Measurements from ENCODE around the gene MRPL45. TPM values are rescaled to one million over a fixed set of nuclear protein-coding genes. Genes with fewer than 3 reads are reported as not detected.

The MRPL45 gene
- total and polyA plus RNA-seq, 4 donors: 16.3 to 36.0 (median 23.1) TPM

DNA sequence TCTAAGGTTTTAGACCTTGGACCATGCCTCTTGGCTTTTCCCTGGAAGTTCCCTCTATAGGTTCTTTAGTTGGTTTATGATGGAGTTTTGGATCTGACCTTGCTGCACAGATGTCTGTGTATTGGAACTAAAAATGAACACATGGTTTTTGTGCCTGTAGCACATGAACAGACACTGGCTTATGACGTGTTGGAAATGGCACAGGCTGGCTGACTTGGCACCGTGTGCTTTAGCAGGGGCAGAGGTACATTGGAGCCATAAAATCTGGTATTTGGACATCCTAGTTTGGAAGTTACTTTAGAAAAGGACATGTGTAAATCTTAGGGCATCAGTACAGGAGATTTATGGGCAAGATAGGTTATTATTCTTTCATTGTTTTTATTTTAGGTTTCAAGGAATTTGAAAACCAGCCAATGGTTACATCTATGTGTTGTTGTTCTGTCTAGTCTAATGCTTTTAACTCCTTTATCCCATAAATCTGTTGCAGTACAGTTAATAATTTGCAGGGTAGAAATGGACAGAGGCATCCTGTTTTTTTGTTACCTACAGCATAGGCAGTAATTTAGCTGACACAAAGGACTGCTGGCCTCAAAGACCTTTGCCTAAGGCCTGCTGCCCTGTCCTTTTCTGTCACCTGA, 60.6 kb downstream of the MRPL45 start:
- H3K27me3 ChIP-seq (ENCODE audit: control insufficient read depth in 3 of 3, insufficient read depth in 3 of 3, low read length in 2 of 3): no peaks in the 10 kb centered on the region
- 62 to 83% methylated on average over 2 of the region's 2 CpGs for WGBS, 2 donors
- H3K36me3 ChIP-seq (ENCODE audit: control insufficient read depth in 4 of 4, insufficient read depth in 4 of 4, low read length in 4 of 4): peaks cover 0 to 7% (median 0%) of the 10 kb centered on the region in 4 donors
- TF ChIP-seq, protein P1, sequence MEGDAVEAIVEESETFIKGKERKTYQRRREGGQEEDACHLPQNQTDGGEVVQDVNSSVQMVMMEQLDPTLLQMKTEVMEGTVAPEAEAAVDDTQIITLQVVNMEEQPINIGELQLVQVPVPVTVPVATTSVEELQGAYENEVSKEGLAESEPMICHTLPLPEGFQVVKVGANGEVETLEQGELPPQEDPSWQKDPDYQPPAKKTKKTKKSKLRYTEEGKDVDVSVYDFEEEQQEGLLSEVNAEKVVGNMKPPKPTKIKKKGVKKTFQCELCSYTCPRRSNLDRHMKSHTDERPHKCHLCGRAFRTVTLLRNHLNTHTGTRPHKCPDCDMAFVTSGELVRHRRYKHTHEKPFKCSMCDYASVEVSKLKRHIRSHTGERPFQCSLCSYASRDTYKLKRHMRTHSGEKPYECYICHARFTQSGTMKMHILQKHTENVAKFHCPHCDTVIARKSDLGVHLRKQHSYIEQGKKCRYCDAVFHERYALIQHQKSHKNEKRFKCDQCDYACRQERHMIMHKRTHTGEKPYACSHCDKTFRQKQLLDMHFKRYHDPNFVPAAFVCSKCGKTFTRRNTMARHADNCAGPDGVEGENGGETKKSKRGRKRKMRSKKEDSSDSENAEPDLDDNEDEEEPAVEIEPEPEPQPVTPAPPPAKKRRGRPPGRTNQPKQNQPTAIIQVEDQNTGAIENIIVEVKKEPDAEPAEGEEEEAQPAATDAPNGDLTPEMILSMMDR (IDR thresholded peaks at IDR 0.05; ENCODE audit: control extremely low read depth, extremely low read depth): no peak
- peak overlapping the region in 1 of 2 donors; percentile 57 for H3K9ac ChIP-seq (ENCODE audit: insufficient read depth in 1 of 2, low read length in 2 of 2)
- H3K9me3 ChIP-seq (ENCODE audit: control insufficient read depth in 4 of 4, insufficient read depth in 3 of 4, low read length in 3 of 4): no peaks in the 10 kb centered on the region
- no peak overlapping the region for H3K4me3 ChIP-seq
- H3K27ac ChIP-seq (ENCODE audit: low read depth in 1 of 2, low read length in 1 of 2): no peak overlapping the region
- peaks cover 0 to 46% (median 17%) of the 10 kb centered on the region in 5 donors for H3K4me1 ChIP-seq (ENCODE audit: control insufficient read depth in 5 of 5, insufficient read depth in 5 of 5, low read length in 5 of 5)
- no peak for ATAC-seq (ENCODE audit: insufficient read depth, low FRiP score)
- peak in 1 of 3 donors; percentile 17 for DNase-seq

DNA sequence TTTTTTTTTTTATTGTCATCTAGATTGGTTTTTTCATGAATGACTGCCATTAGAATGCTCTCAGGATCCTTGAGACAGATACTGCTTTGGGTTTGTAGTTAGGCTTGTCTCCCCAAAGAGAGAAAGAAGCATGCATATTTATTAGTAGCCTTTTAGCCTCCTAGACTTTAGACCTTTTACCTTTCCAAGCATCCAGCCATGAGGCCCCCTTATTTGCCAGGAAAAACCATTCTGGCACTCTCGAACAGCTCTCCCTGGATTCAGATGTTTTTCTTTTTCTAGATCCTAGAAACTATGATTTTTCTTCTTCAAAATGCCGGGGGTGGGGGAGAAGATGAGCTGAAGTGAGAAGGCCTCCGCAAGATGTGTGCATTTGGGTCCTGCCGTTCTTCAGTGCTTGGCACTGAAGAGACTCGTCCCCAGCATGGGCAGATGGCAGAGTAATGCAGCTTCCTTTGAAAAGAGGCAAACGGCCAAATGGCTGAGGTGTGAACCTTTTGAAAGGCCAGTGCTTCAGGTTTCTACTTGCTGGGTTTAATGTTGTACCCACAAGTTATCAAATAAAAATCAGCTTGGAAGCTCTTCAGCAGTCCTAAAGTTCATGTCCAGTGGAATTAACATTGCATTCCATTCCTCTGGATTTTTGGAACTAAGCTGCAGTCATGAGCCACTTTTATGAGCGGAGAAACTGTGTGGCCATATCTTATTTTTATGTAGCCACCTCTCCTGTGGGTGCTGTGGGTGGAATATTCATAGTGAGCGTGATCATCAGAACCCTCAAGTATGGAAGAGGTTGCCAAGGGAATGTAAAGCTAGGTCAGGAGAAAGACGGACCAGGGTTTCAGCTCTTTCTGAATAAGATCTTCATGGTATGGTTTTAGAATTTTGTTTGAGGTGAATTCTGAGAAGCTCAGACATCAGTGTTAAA, 61.9 kb downstream of the MRPL45 start:
- H3K4me3 ChIP-seq: no peak overlapping the region
- 57 to 80% methylated on average over 9 of the region's 9 CpGs for WGBS, 2 donors

DNA sequence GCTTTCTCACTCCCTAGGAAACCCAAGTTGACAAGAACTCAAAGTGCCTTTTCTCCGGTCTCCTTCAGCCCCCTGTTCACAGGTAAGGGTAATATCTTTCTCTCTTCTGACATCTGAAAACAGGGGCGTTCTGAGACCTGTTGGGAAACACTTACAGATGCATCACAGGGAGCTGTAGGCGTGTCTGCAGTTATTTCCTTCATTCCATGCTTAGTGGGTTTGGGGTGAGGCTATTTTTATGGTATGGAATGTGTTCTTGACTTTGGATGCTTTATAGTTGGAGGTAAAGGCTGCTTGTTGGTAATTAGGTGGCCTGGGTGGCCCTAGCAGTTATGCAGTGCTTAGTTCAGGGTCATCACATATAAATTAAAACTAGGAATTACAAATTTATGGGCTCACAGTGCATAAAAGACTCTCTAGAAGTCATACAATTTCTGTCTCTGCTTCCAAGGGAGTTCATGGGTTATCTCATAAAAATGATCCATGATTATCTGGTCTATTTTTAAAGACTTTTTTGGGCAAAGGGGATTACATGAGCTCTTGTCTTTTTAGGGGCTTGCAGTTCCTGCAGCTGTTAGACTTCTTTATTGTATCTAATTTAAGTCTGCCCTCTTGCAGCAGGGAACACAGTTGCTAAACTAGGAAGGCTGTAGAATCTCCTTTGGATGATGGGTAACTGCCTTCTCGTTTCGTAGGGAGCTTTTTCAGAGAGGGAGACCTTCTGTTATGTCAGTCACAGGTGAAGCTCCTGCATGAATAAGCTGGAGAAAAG, 64.9 kb downstream of the MRPL45 start:
- Histone ChIP-seq H3K4me3 (no peak overlapping the region), H3K9me3 (ENCODE audit: control insufficient read depth in 4 of 4, insufficient read depth in 3 of 4, low read length in 3 of 4) (no peaks in the 10 kb centered on the region), H3K9ac (ENCODE audit: insufficient read depth in 1 of 2, low read length in 2 of 2) (no peak overlapping the region), H3K27ac (ENCODE audit: low read depth in 1 of 2, low read length in 1 of 2) (no peak overlapping the region), H3K27me3 (ENCODE audit: control insufficient read depth in 3 of 3, insufficient read depth in 3 of 3, low read length in 2 of 3) (no peaks in the 10 kb centered on the region), H3K4me1 (ENCODE audit: control insufficient read depth in 5 of 5, insufficient read depth in 5 of 5, low read length in 5 of 5) (peaks cover 0 to 21% (median 9%) of the 10 kb centered on the region in 5 donors), H3K36me3 (ENCODE audit: control insufficient read depth in 4 of 4, insufficient read depth in 4 of 4, low read length in 4 of 4) (peaks cover 8 to 14% (median 10%) of the 10 kb centered on the region in 4 donors)
- ATAC-seq (ENCODE audit: insufficient read depth, low FRiP score) (no peak), DNase-seq (no peak)
- TF ChIP-seq, protein P1 (IDR thresholded peaks at IDR 0.05; ENCODE audit: control extremely low read depth, extremely low read depth): no peak
- WGBS, 2 donors: 84 to 85% methylated on average over 5 of the region's 5 CpGs

More for the DNA sequence above, 61.9 kb downstream of the MRPL45 start:
- peaks cover 0 to 36% (median 14%) of the 10 kb centered on the region in 5 donors for H3K4me1 ChIP-seq (ENCODE audit: control insufficient read depth in 5 of 5, insufficient read depth in 5 of 5, low read length in 5 of 5)
- TF ChIP-seq, protein P1 (IDR thresholded peaks at IDR 0.05; ENCODE audit: control extremely low read depth, extremely low read depth): no peak
- no peaks in the 10 kb centered on the region for H3K27me3 ChIP-seq (ENCODE audit: control insufficient read depth in 3 of 3, insufficient read depth in 3 of 3, low read length in 2 of 3)
- no peak overlapping the region for H3K9ac ChIP-seq (ENCODE audit: insufficient read depth in 1 of 2, low read length in 2 of 2)
- ATAC-seq (ENCODE audit: insufficient read depth, low FRiP score) (no peak), DNase-seq (peak in 1 of 3 donors; percentile 8)
- H3K9me3 ChIP-seq (ENCODE audit: control insufficient read depth in 4 of 4, insufficient read depth in 3 of 4, low read length in 3 of 4): no peaks in the 10 kb centered on the region
- H3K27ac ChIP-seq (ENCODE audit: low read depth in 1 of 2, low read length in 1 of 2): no peak overlapping the region
- H3K36me3 ChIP-seq (ENCODE audit: control insufficient read depth in 4 of 4, insufficient read depth in 4 of 4, low read length in 4 of 4): peaks cover 0 to 7% (median 0%) of the 10 kb centered on the region in 4 donors

All from lung (tissue), 12 donors.